PC-9 (cell line): ENCODE measurements around the gene SPAG17. TPM values are rescaled to one million over a fixed set of nuclear protein-coding genes. Genes with fewer than 3 reads are reported as not detected.
"Not testable (repeated sequence)": the region's sequence is repeated elsewhere in the genome, so short reads cannot be mapped to it uniquely, and the experiment has no call there.

Experiments used
- BruUV-seq: library from RNA; stranded (reverse); fragments of 400-500 nt; replicated peaks from 2 replicates; lab custom pipeline; 2021; lab: Mats Ljungman, UMichigan
- CTCF ChIA-PET: fragments of 300-600 bp; sonication (Branson Sonifier 250); formaldehyde crosslinking; loops from one replicate; lab custom pipeline; 2022; ENCODE audit warnings: antibody characterized with exemption; lab: Charles Lee
- POLR2A ChIA-PET: fragments of 300-600 bp; sonication (Branson Sonifier 250); formaldehyde crosslinking; loops from one replicate; lab custom pipeline; 2022; ENCODE audit warnings: antibody characterized with exemption; ENCODE audit not compliant: unreplicated experiment; lab: Charles Lee
- DNase-seq, 2 experiments: peaks; one replicate each; pipeline versions ENCODE4 v3.0.0 to v3.0.0-alpha.2; 2015 to 2022; ENCODE audit warnings: mixed read lengths in 1 of 2
- H2AFZ ChIP-seq: fragments of 200-600 bp; sonication (generic); 2 replicates; pipeline ENCODE4 v1.8.1; 2017; ENCODE audit warnings: antibody characterized with exemption
- H3F3A ChIP-seq: fragments of 200-600 bp; sonication (generic); 2 replicates; pipeline ENCODE4 v1.8.1; 2017; ENCODE audit warnings: antibody characterized with exemption, mild to moderate bottlenecking, low read depth; ENCODE audit not compliant: insufficient read depth
- H3K27ac ChIP-seq: fragments of 200-600 bp; sonication (generic); 2 replicates; pipeline ENCODE4 v1.6.1; 2016; ENCODE audit warnings: mixed run types
- H3K27me3 ChIP-seq: fragments of 200-600 bp; sonication (generic); 2 replicates; pipeline ENCODE4 v1.6.1; 2016; ENCODE audit warnings: low read depth, mixed run types; ENCODE audit not compliant: insufficient read depth
- H3K36me3 ChIP-seq: fragments of 200-600 bp; sonication (generic); 2 replicates; pipeline ENCODE4 v1.6.1; 2016; ENCODE audit warnings: low read depth, mixed run types
- H3K4me1 ChIP-seq: fragments of 200-600 bp; sonication (generic); replicated peaks from 2 replicates; pipeline ENCODE4 v1.6.1; 2016; ENCODE audit warnings: mixed run types; ENCODE audit not compliant: insufficient read depth
- H3K4me2 ChIP-seq: fragments of 200-600 bp; sonication (generic); 2 replicates; pipeline ENCODE4 v1.6.1; 2017; ENCODE audit warnings: mixed run types
- H3K4me3 ChIP-seq: fragments of 200-600 bp; sonication (generic); 2 replicates; pipeline ENCODE4 v1.6.1; 2016; ENCODE audit warnings: mixed run types
- H3K79me2 ChIP-seq: fragments of 200-600 bp; sonication (generic); 2 replicates; pipeline ENCODE4 v1.6.1; 2017; ENCODE audit warnings: low read depth, mixed run types
- H3K9me2 ChIP-seq: fragments of 200-600 bp; sonication (generic); 2 replicates; pipeline ENCODE4 v1.8.1; 2017; ENCODE audit warnings: mild to moderate bottlenecking; ENCODE audit not compliant: insufficient read depth
- H3K9me3 ChIP-seq: fragments of 200-600 bp; sonication (generic); 2 replicates; pipeline ENCODE4 v1.8.1; 2016; ENCODE audit warnings: low read depth; ENCODE audit not compliant: insufficient read depth
- H4K20me1 ChIP-seq: fragments of 200-600 bp; sonication (generic); 2 replicates; pipeline ENCODE4 v1.8.1; 2017; ENCODE audit not compliant: insufficient read depth
- EZH2 ChIP-seq: fragments of 200-600 bp; sonication (generic); IDR thresholded peaks from 2 replicates; pipeline ENCODE4 v1.8.0; 2017; ENCODE audit warnings: antibody characterized with exemption, low read depth
- intact Hi-C: fragments of 100-400 bp; cut with micrococcal nuclease; formaldehyde crosslinking; loops from one replicate; pipeline ENCODE4 v1.10.0; 2022; ENCODE audit not compliant: unreplicated experiment
- total RNA-seq: library from RNA; stranded (reverse); gene quantifications from 2 replicates; pipeline ENCODE4 v1.2.3, GENCODE V29; 2021
- TF ChIP-seq, protein P1 (sequence below): fragments of 200-600 bp; sonication (generic); conservative IDR thresholded peaks from 2 replicates; pipeline ENCODE4 v1.6.1; 2017; ENCODE audit warnings: mixed run types, antibody characterized with exemption, mild to moderate bottlenecking, moderate library complexity

The SPAG17 gene
- total RNA-seq, 1 experiment from 2014 or later: not detected

DNA sequence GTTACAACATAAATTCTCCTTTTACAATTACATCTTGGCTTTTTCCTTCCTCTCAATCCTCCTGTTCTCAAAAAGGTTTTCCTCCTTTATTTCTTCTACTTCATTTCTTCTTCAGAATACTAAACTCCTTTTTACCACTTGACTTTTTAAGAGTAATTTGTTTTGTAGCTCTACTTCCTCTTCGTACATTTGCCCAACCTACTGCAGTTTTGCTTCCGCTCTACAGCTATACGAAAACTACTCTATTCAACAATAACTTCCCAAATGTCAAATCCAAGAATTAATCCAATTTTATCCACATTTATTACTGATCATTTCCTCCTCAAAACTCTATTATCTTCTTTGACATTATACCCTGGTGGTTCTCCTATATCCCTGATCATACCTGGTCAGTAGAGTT is 259.0 kb downstream of the SPAG17 start:
- H3K9me3 ChIP-seq: 0 out of 2 replicates have a peak, but pooled peaks cover 14% of the 10 kb centered on the region
- DNase-seq: no peak
- no peak overlapping the region for H2AFZ ChIP-seq
- intact Hi-C loops: no loop called here
- ChIA-PET CTCF (no interaction called here), POLR2A (no interaction called here)
- no peak overlapping the region for H3K4me2 ChIP-seq
- peaks cover 6% of the 10 kb centered on the region; the same call in 1 of the 2 replicates for H3F3A ChIP-seq
- H3K4me1 ChIP-seq: peaks cover 17% of the 10 kb centered on the region
- peaks cover 30% of the 10 kb centered on the region for H4K20me1 ChIP-seq
- H3K27me3 ChIP-seq: no peaks in the 10 kb centered on the region
- no peak overlapping the region for H3K4me3 ChIP-seq
- no peak overlapping the region for H3K27ac ChIP-seq
- peaks cover 85% of the 10 kb centered on the region for H3K79me2 ChIP-seq
- no TSS peak for BruUV-seq
- H3K36me3 ChIP-seq: peaks cover 12% of the 10 kb centered on the region; the same call in 1 of the 2 replicates
- no peak for TF ChIP-seq EZH2
- TF ChIP-seq, protein P1, sequence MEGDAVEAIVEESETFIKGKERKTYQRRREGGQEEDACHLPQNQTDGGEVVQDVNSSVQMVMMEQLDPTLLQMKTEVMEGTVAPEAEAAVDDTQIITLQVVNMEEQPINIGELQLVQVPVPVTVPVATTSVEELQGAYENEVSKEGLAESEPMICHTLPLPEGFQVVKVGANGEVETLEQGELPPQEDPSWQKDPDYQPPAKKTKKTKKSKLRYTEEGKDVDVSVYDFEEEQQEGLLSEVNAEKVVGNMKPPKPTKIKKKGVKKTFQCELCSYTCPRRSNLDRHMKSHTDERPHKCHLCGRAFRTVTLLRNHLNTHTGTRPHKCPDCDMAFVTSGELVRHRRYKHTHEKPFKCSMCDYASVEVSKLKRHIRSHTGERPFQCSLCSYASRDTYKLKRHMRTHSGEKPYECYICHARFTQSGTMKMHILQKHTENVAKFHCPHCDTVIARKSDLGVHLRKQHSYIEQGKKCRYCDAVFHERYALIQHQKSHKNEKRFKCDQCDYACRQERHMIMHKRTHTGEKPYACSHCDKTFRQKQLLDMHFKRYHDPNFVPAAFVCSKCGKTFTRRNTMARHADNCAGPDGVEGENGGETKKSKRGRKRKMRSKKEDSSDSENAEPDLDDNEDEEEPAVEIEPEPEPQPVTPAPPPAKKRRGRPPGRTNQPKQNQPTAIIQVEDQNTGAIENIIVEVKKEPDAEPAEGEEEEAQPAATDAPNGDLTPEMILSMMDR: no peak
- no peaks in the 10 kb centered on the region for H3K9me2 ChIP-seq

DNA sequence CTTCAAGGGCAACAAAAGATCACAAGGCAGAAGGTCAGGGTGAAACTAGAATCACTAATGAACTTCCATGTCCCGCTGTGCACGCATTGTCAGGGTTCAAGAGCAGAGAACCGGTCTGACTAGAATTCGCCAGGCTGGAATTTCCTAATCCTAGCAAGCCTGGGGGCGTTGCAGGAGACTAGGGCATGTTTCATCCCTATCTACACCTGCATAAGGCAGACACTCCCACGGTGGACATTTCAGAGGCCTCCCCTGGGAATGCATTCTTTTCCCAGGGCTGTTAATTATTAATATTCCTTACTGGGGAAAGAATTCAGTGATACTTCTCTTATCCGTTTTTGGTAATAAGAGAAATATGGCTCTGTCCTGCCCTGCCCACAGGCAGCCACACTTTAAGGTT is 262.3 kb downstream of the SPAG17 start:
- Histone ChIP-seq H3K36me3 (peaks cover 35% of the 10 kb centered on the region), H3K9me3 (0 out of 2 replicates have a peak, but pooled peaks cover 14% of the 10 kb centered on the region), H4K20me1 (peaks cover 17% of the 10 kb centered on the region), H3K79me2 (peaks cover 63% of the 10 kb centered on the region)
- intact Hi-C loops, H3K9me2 ChIP-seq, H3K4me1 ChIP-seq, H2AFZ ChIP-seq, BruUV-seq, H3K4me2 ChIP-seq, H3K4me3 ChIP-seq, H3K27me3 ChIP-seq, H3F3A ChIP-seq, H3K27ac ChIP-seq, CTCF ChIA-PET, POLR2A ChIA-PET, DNase-seq: not testable (repeated sequence)

DNA sequence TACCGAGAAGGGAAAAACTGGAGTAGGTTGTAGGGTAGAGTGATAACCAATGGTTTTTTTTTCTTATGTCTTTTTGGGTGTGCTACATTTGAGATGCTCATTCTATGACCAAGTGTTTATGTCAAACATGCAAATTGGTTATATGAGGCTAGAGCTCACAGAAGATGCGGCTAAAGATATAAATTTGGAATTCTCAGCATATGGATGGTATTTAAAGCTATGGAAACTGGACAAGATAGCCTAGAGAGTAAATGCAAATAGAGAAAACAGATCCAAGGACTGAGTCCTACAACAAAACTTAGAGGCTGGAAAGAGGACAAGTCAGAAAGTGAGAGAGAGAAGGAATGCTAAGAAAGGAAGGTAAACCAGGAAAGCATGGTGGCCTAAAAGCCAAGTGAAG is 263.0 kb downstream of the SPAG17 start:
- Histone ChIP-seq H3F3A (no peaks in the 10 kb centered on the region), H3K4me3 (no peak overlapping the region), H3K27me3 (no peaks in the 10 kb centered on the region), H3K36me3 (peaks cover 36% of the 10 kb centered on the region), H4K20me1 (peaks cover 10% of the 10 kb centered on the region), H3K79me2 (peaks cover 56% of the 10 kb centered on the region), H2AFZ (no peak overlapping the region), H3K9me3 (0 out of 2 replicates have a peak, but pooled peaks cover 14% of the 10 kb centered on the region), H3K4me2 (no peak overlapping the region), H3K27ac (no peak overlapping the region), H3K9me2 (no peaks in the 10 kb centered on the region), H3K4me1 (no peaks in the 10 kb centered on the region)
- intact Hi-C loops: no loop called here
- TF ChIP-seq EZH2: no peak
- DNase-seq: no peak
- POLR2A ChIA-PET: no interaction called here
- CTCF ChIA-PET: interaction anchor here (0.6 kb wide), 1 partner anchor 273 kb away, joined by 3 read pairs; no protein-coding TSS in a partner anchor
- no TSS peak for BruUV-seq

DNA sequence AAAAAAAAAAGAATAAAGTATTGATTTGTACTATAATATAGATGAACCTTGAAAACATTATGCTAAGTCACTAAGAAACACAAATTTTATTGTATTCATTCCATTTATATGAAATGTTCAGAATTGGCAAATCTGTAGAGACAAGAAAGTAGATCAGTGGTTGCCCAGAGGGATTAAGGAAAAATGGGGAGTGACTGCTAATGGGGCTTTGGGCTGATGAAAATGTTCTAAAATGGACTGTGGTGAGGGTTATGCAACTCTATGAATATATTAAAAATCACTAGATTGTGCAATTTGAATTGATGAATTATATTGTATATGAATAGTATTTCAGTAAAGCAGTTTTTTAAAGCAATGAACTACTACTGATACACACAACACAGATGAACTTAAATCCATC is 265.7 kb downstream of the SPAG17 start:
- no peak for DNase-seq
- Histone ChIP-seq H3K27me3 (no peaks in the 10 kb centered on the region), H3K9me2 (no peaks in the 10 kb centered on the region), H3K36me3 (peaks cover 50% of the 10 kb centered on the region), H3K27ac (no peak overlapping the region), H3K4me2 (no peak overlapping the region), H3K4me3 (no peak overlapping the region), H3K79me2 (peaks cover 29% of the 10 kb centered on the region), H3K9me3 (0 out of 2 replicates have a peak, but pooled peaks cover 14% of the 10 kb centered on the region), H3K4me1 (no peaks in the 10 kb centered on the region), H3F3A (no peaks in the 10 kb centered on the region), H4K20me1 (no peaks in the 10 kb centered on the region; the same call in 1 of the 2 replicates), H2AFZ (no peak overlapping the region)
- POLR2A ChIA-PET: no interaction called here
- CTCF ChIA-PET: no interaction called here
- intact Hi-C loops: no loop called here
- TF ChIP-seq, protein P1: no peak
- no peak for TF ChIP-seq EZH2
- no TSS peak for BruUV-seq
